ENCODE results near the gene GPR146.

The GPR146 gene

GRCh38 chr7:1011297-1012003 lies 32.9 kb upstream of the GPR146 start:
- Histone ChIP-seq H3K9me3 (ENCODE audit: control insufficient read depth, low read length) (no peaks in the 10 kb centered on the region), H3K4me1 (ENCODE audit: control insufficient read depth, insufficient read depth, low read length, poor library complexity, severe bottlenecking) (peaks cover 5% of the 10 kb centered on the region), H3K36me3 (ENCODE audit: control insufficient read depth, insufficient read depth, low read length) (peaks cover 7% of the 10 kb centered on the region), H3K27ac (ENCODE audit: insufficient read depth, low read length, poor library complexity, severe bottlenecking) (peak overlapping the region; percentile 27), H3K4me3 (ENCODE audit: insufficient read depth, low read depth, low read length, poor library complexity, severe bottlenecking) (no peak overlapping the region), H3K27me3 (replicated peaks; ENCODE audit: control insufficient read depth, insufficient read depth, low read length, poor library complexity, severe bottlenecking) (no peaks in the 10 kb centered on the region)
- no peak for DNase-seq

GRCh38 chr7:1012004-1012715 lies 32.2 kb upstream of the GPR146 start:
- Histone ChIP-seq H3K36me3 (ENCODE audit: control insufficient read depth, insufficient read depth, low read length) (peaks cover 2% of the 10 kb centered on the region), H3K9me3 (ENCODE audit: control insufficient read depth, low read length) (no peaks in the 10 kb centered on the region), H3K27ac (ENCODE audit: insufficient read depth, low read length, poor library complexity, severe bottlenecking) (no peak overlapping the region), H3K4me3 (ENCODE audit: insufficient read depth, low read depth, low read length, poor library complexity, severe bottlenecking) (no peak overlapping the region), H3K4me1 (ENCODE audit: control insufficient read depth, insufficient read depth, low read length, poor library complexity, severe bottlenecking) (peaks cover 5% of the 10 kb centered on the region), H3K27me3 (replicated peaks; ENCODE audit: control insufficient read depth, insufficient read depth, low read length, poor library complexity, severe bottlenecking) (no peaks in the 10 kb centered on the region)
- DNase-seq, result no peak

- DNase-seq, result no peak
- no peak overlapping the region for H3K27ac ChIP-seq (ENCODE audit: insufficient read depth, low read length, poor library complexity, severe bottlenecking)
- no peaks in the 10 kb centered on the region for H3K9me3 ChIP-seq (ENCODE audit: control insufficient read depth, low read length)
- H3K27me3 ChIP-seq (replicated peaks; ENCODE audit: control insufficient read depth, insufficient read depth, low read length, poor library complexity, severe bottlenecking), result no peaks in the 10 kb centered on the region
- H3K4me1 ChIP-seq (ENCODE audit: control insufficient read depth, insufficient read depth, low read length, poor library complexity, severe bottlenecking), result peaks cover 5% of the 10 kb centered on the region
- H3K4me3 ChIP-seq (ENCODE audit: insufficient read depth, low read depth, low read length, poor library complexity, severe bottlenecking), result no peak overlapping the region
- no peaks in the 10 kb centered on the region for H3K36me3 ChIP-seq (ENCODE audit: control insufficient read depth, insufficient read depth, low read length)
These were observed 31.6 kb upstream of the GPR146 start for GRCh38 chr7:1012716-1013095.

GRCh38 chr7:1013581-1013980 lies 30.8 kb upstream of the GPR146 start:
- H3K36me3 ChIP-seq (ENCODE audit: control insufficient read depth, insufficient read depth, low read length), result no peaks in the 10 kb centered on the region
- H3K27ac ChIP-seq (ENCODE audit: insufficient read depth, low read length, poor library complexity, severe bottlenecking), result no peak overlapping the region
- H3K4me3 ChIP-seq (ENCODE audit: insufficient read depth, low read depth, low read length, poor library complexity, severe bottlenecking), result no peak overlapping the region
- no peak for DNase-seq
- no peaks in the 10 kb centered on the region for H3K27me3 ChIP-seq (replicated peaks; ENCODE audit: control insufficient read depth, insufficient read depth, low read length, poor library complexity, severe bottlenecking)
- no peaks in the 10 kb centered on the region for H3K9me3 ChIP-seq (ENCODE audit: control insufficient read depth, low read length)
- H3K4me1 ChIP-seq (ENCODE audit: control insufficient read depth, insufficient read depth, low read length, poor library complexity, severe bottlenecking), result peaks cover 5% of the 10 kb centered on the region

- Histone ChIP-seq H3K27ac (ENCODE audit: insufficient read depth, low read length, poor library complexity, severe bottlenecking) (no peak overlapping the region), H3K4me1 (ENCODE audit: control insufficient read depth, insufficient read depth, low read length, poor library complexity, severe bottlenecking) (peaks cover 5% of the 10 kb centered on the region), H3K9me3 (ENCODE audit: control insufficient read depth, low read length) (no peaks in the 10 kb centered on the region), H3K36me3 (ENCODE audit: control insufficient read depth, insufficient read depth, low read length) (no peaks in the 10 kb centered on the region), H3K4me3 (ENCODE audit: insufficient read depth, low read depth, low read length, poor library complexity, severe bottlenecking) (no peak overlapping the region), H3K27me3 (replicated peaks; ENCODE audit: control insufficient read depth, insufficient read depth, low read length, poor library complexity, severe bottlenecking) (no peaks in the 10 kb centered on the region)
- no peak for DNase-seq
These were observed 29.7 kb upstream of the GPR146 start for GRCh38 chr7:1014681-1015080.

- Histone ChIP-seq H3K4me1 (ENCODE audit: control insufficient read depth, insufficient read depth, low read length, poor library complexity, severe bottlenecking) (peaks cover 5% of the 10 kb centered on the region), H3K36me3 (ENCODE audit: control insufficient read depth, insufficient read depth, low read length) (no peaks in the 10 kb centered on the region), H3K27ac (ENCODE audit: insufficient read depth, low read length, poor library complexity, severe bottlenecking) (no peak overlapping the region), H3K9me3 (ENCODE audit: control insufficient read depth, low read length) (no peaks in the 10 kb centered on the region), H3K4me3 (ENCODE audit: insufficient read depth, low read depth, low read length, poor library complexity, severe bottlenecking) (no peak overlapping the region), H3K27me3 (replicated peaks; ENCODE audit: control insufficient read depth, insufficient read depth, low read length, poor library complexity, severe bottlenecking) (no peaks in the 10 kb centered on the region)
- DNase-seq, result no peak
These were observed 28.9 kb upstream of the GPR146 start for GRCh38 chr7:1015196-1016121.

- Histone ChIP-seq H3K4me1 (ENCODE audit: control insufficient read depth, insufficient read depth, low read length, poor library complexity, severe bottlenecking) (no peaks in the 10 kb centered on the region), H3K9me3 (ENCODE audit: control insufficient read depth, low read length) (no peaks in the 10 kb centered on the region), H3K27ac (ENCODE audit: insufficient read depth, low read length, poor library complexity, severe bottlenecking) (no peak overlapping the region), H3K4me3 (ENCODE audit: insufficient read depth, low read depth, low read length, poor library complexity, severe bottlenecking) (no peak overlapping the region), H3K36me3 (ENCODE audit: control insufficient read depth, insufficient read depth, low read length) (peaks cover 3% of the 10 kb centered on the region), H3K27me3 (replicated peaks; ENCODE audit: control insufficient read depth, insufficient read depth, low read length, poor library complexity, severe bottlenecking) (no peaks in the 10 kb centered on the region)
- no peak for DNase-seq
These were observed 27.5 kb upstream of the GPR146 start for GRCh38 chr7:1016577-1017531.

GRCh38 chr7:1017586-1018333 lies 26.6 kb upstream of the GPR146 start:
- Histone ChIP-seq H3K27ac (ENCODE audit: insufficient read depth, low read length, poor library complexity, severe bottlenecking) (no peak overlapping the region), H3K9me3 (ENCODE audit: control insufficient read depth, low read length) (no peaks in the 10 kb centered on the region), H3K36me3 (ENCODE audit: control insufficient read depth, insufficient read depth, low read length) (peaks cover 3% of the 10 kb centered on the region), H3K4me3 (ENCODE audit: insufficient read depth, low read depth, low read length, poor library complexity, severe bottlenecking) (no peak overlapping the region), H3K27me3 (replicated peaks; ENCODE audit: control insufficient read depth, insufficient read depth, low read length, poor library complexity, severe bottlenecking) (no peaks in the 10 kb centered on the region), H3K4me1 (ENCODE audit: control insufficient read depth, insufficient read depth, low read length, poor library complexity, severe bottlenecking) (no peaks in the 10 kb centered on the region)
- DNase-seq, result no peak

GRCh38 chr7:1018334-1018695 lies 26.0 kb upstream of the GPR146 start:
- no peaks in the 10 kb centered on the region for H3K27me3 ChIP-seq (replicated peaks; ENCODE audit: control insufficient read depth, insufficient read depth, low read length, poor library complexity, severe bottlenecking)
- no peaks in the 10 kb centered on the region for H3K4me1 ChIP-seq (ENCODE audit: control insufficient read depth, insufficient read depth, low read length, poor library complexity, severe bottlenecking)
- peaks cover 3% of the 10 kb centered on the region for H3K36me3 ChIP-seq (ENCODE audit: control insufficient read depth, insufficient read depth, low read length)
- no peak overlapping the region for H3K27ac ChIP-seq (ENCODE audit: insufficient read depth, low read length, poor library complexity, severe bottlenecking)
- no peak overlapping the region for H3K4me3 ChIP-seq (ENCODE audit: insufficient read depth, low read depth, low read length, poor library complexity, severe bottlenecking)
- no peaks in the 10 kb centered on the region for H3K9me3 ChIP-seq (ENCODE audit: control insufficient read depth, low read length)
- no peak for DNase-seq
